IMR-90 (cell line): ENCODE measurements around the gene GMCL1. TPM values are rescaled to one million over a fixed set of nuclear protein-coding genes. Genes with fewer than 3 reads are reported as not detected.

Experiments
- ATAC-seq: fragments of 200-7000 bp; cut with Tn5 transposase; 2 replicates; pipeline ENCODE4 v1.9.1; 2020; ENCODE audit warnings: low read depth, mild to moderate bottlenecking, moderate library complexity
- BruUV-seq: library from RNA; stranded (reverse); fragments of 400-500 nt; replicated peaks from 2 replicates; lab custom pipeline; 2021; lab: Mats Ljungman, UMichigan
- CTCF ChIA-PET: fragments of 300-600 bp; formaldehyde crosslinking; extraction: SDS; loops from one replicate; lab custom pipeline; 2021; ENCODE audit warnings: antibody characterized with exemption; lab: Yijun Ruan, JAX
- POLR2A ChIA-PET: fragments of 300-600 bp; sonication (Branson Sonifier 250); formaldehyde crosslinking; loops from one replicate; lab custom pipeline; 2022; ENCODE audit warnings: antibody characterized with exemption; ENCODE audit not compliant: unreplicated experiment; lab: Charles Lee
- DNase-seq: peaks from one replicate; pipeline ENCODE4 v3.0.0; 2013
- H2AFZ ChIP-seq: replicated peaks from 2 replicates; pipeline ENCODE3; 2013; ENCODE audit warnings: low read length, mild to moderate bottlenecking; ENCODE audit not compliant: poor library complexity
- H2AK5ac ChIP-seq: 2 replicates; pipeline ENCODE4 v1.6.1; 2013; ENCODE audit warnings: low read depth, low read length, inconsistent platforms
- H2AK9ac ChIP-seq: replicated peaks from 2 replicates; pipeline ENCODE3; 2013; ENCODE audit warnings: mild to moderate bottlenecking, low read depth, low read length, moderate library complexity; ENCODE audit not compliant: poor library complexity
- H2BK120ac ChIP-seq: 2 replicates; pipeline ENCODE4 v1.6.1; 2013; ENCODE audit warnings: low read depth, low read length, inconsistent platforms
- H2BK15ac ChIP-seq: 3 replicates; pipeline ENCODE4 v1.6.1; 2013; ENCODE audit warnings: low read depth, low read length, inconsistent platforms
- H2BK20ac ChIP-seq: 2 replicates; pipeline ENCODE4 v1.6.1; 2013; ENCODE audit warnings: low read depth, mild to moderate bottlenecking, inconsistent platforms, low read length, moderate library complexity
- H2BK5ac ChIP-seq: 2 replicates; pipeline ENCODE4 v1.6.1; 2013; ENCODE audit warnings: mild to moderate bottlenecking, low read depth, low read length, inconsistent platforms; ENCODE audit not compliant: poor library complexity, severe bottlenecking
- H3K14ac ChIP-seq: replicated peaks from 2 replicates; pipeline ENCODE4 v1.6.1; 2013; ENCODE audit warnings: low read depth, low read length, inconsistent platforms
- H3K18ac ChIP-seq: 2 replicates; pipeline ENCODE4 v1.6.1; 2013; ENCODE audit warnings: low read depth, low read length, control low read depth
- H3K23ac ChIP-seq: 2 replicates; pipeline ENCODE4 v1.6.1; 2013; ENCODE audit warnings: low read depth, low read length, inconsistent platforms
- H3K27ac ChIP-seq: 2 replicates; pipeline ENCODE4 v1.5.1; 2013; ENCODE audit warnings: mild to moderate bottlenecking, control low read depth, low read length; ENCODE audit not compliant: insufficient read depth
- H3K27me3 ChIP-seq: 2 replicates; pipeline ENCODE4 v1.6.1; 2013; ENCODE audit warnings: low read length; ENCODE audit not compliant: control insufficient read depth, insufficient read depth
- H3K36me3 ChIP-seq: 2 replicates; pipeline ENCODE4 v1.6.1; 2013; ENCODE audit warnings: low read length, mixed read lengths; ENCODE audit not compliant: control insufficient read depth, insufficient read depth
- H3K4ac ChIP-seq: 2 replicates; pipeline ENCODE4 v1.6.1; 2013; ENCODE audit warnings: low read depth, low read length, inconsistent platforms
- H3K4me1 ChIP-seq: 2 replicates; pipeline ENCODE4 v1.6.1; 2013; ENCODE audit warnings: low read length, mixed read lengths; ENCODE audit not compliant: control insufficient read depth, insufficient read depth
- H3K4me2 ChIP-seq: 2 replicates; pipeline ENCODE4 v1.6.1; 2013; ENCODE audit warnings: low read depth, mild to moderate bottlenecking, control low read depth, low read length, moderate library complexity
- H3K4me3 ChIP-seq: 2 replicates; pipeline ENCODE4 v1.5.1; 2013; ENCODE audit warnings: low read depth, mild to moderate bottlenecking, control low read depth, low read length, moderate library complexity; ENCODE audit not compliant: insufficient read depth
- H3K56ac ChIP-seq: 2 replicates; pipeline ENCODE4 v1.6.1; 2013; ENCODE audit warnings: low read length, inconsistent platforms; ENCODE audit not compliant: insufficient read depth; ENCODE audit errors: extremely low read depth
- H3K79me1 ChIP-seq, 2 experiments: 2 replicates each; pipeline ENCODE4 v1.6.1; 2013; ENCODE audit warnings: low read length in 2 of 2, inconsistent platforms in 1 of 2, low read depth in 1 of 2
- H3K9ac ChIP-seq: 2 replicates; pipeline ENCODE4 v1.6.1; 2013; ENCODE audit warnings: low read depth, low read length, control low read depth
- H3K9me1 ChIP-seq: 2 replicates; pipeline ENCODE4 v1.6.1; 2013; ENCODE audit warnings: low read length, inconsistent platforms; ENCODE audit not compliant: insufficient read depth
- H3K9me3 ChIP-seq: 2 replicates; pipeline ENCODE4 v1.6.1; 2013; ENCODE audit warnings: low read length; ENCODE audit not compliant: control insufficient read depth, insufficient read depth
- H4K20me1 ChIP-seq: 2 replicates; pipeline ENCODE4 v1.6.1; 2013; ENCODE audit warnings: low read length, inconsistent platforms; ENCODE audit not compliant: insufficient read depth
- H4K5ac ChIP-seq: 2 replicates; pipeline ENCODE4 v1.6.1; 2013; ENCODE audit warnings: mild to moderate bottlenecking, low read depth, low read length, control low read depth
- H4K8ac ChIP-seq, 2 experiments: 2 replicates each; pipeline ENCODE4 v1.6.1; 2013; ENCODE audit warnings: low read depth in 2 of 2, low read length in 2 of 2, control low read depth in 1 of 2, inconsistent platforms in 1 of 2
- H4K91ac ChIP-seq: 2 replicates; pipeline ENCODE4 v1.6.1; 2013; ENCODE audit warnings: low read depth, low read length, inconsistent platforms; ENCODE audit not compliant: insufficient read depth
- FOS ChIP-seq: fragments of 150-350 bp; IDR thresholded peaks from 2 replicates; pipeline ENCODE4 v1.6.1; 2016; ENCODE audit warnings: low read depth, low read length
- RCOR1 ChIP-seq: IDR thresholded peaks from 2 replicates; pipeline ENCODE4 v1.6.1; 2012; ENCODE audit warnings: mild to moderate bottlenecking, low read length, improper control_type of control experiment; ENCODE audit not compliant: insufficient replicate concordance
- SMC3 ChIP-seq: fragments of 150-350 bp; IDR thresholded peaks from 2 replicates; pipeline ENCODE4 v1.6.1; 2016; ENCODE audit warnings: low read depth, mild to moderate bottlenecking, antibody characterized with exemption, low read length, moderate library complexity
- WGBS, 2 experiments: methylation state at CpG; one replicate each; pipeline versions ENCODE4 v1.1.5 to v1.1.7; 2013; ENCODE audit warnings: missing lambda C conversion rate in 2 of 2; ENCODE audit not compliant: insufficient read length in 1 of 2; ENCODE audit errors: extremely low coverage in 2 of 2; 5-methylcytosine and 5-hydroxymethylcytosine counted together
- dilution Hi-C: fragments of 300-500 bp; cut with HindIII; formaldehyde crosslinking; loops from one replicate; pipeline ENCODE4 v1.14.3; 2018; ENCODE audit warnings: low sequenced_read_pairs; ENCODE audit not compliant: unreplicated experiment
- in situ Hi-C: fragments of 300-500 bp; cut with MboI; formaldehyde crosslinking; loops from 3 replicates; pipeline ENCODE4 v1.14.3; 2019; ENCODE audit warnings: low sequenced_read_pairs, inconsistent platforms, mixed read lengths
- intact Hi-C: fragments of 100-400 bp; cut with micrococcal nuclease; formaldehyde crosslinking; loops from 2 replicates; pipeline ENCODE4 v1.10.0; 2022
- polyA plus RNA-seq, 3 experiments: library from polyadenylated mRNA; depleted of rRNA; stranded (reverse); fragments of >200 nt; gene quantifications; 2 replicates each; pipeline ENCODE4 v1.2.3, GENCODE V29; 2012; ENCODE audit warnings: low replicate concordance in 1 of 3
- total RNA-seq: library from RNA; depleted of rRNA; stranded (reverse); fragments of >200 nt; gene quantifications from 2 replicates; pipeline ENCODE4 v1.2.3, GENCODE V29; 2012

The GMCL1 gene
- total and polyA plus RNA-seq, 2 of the 4 experiments (the other 2 are of a cell fraction), result 2.8 to 3.4 TPM

- Histone ChIP-seq H2AK9ac (no peak overlapping the region), H2AK5ac (no peak overlapping the region), H3K9ac (no peak overlapping the region), H3K9me3 (no peaks in the 10 kb centered on the region), H3K56ac (no peak overlapping the region), H3K9me1 (no peaks in the 10 kb centered on the region), H3K4me2 (no peak overlapping the region), H3K4me1 (0 out of 2 replicates have a peak, but pooled peaks cover 2% of the 10 kb centered on the region), H3K27ac (no peak overlapping the region), H3K14ac (no peak overlapping the region), H2AFZ (no peak overlapping the region), H2BK120ac (no peak overlapping the region), H3K36me3 (peaks cover 2% of the 10 kb centered on the region), H3K23ac (no peak overlapping the region), H2BK15ac (no peak overlapping the region), H3K4me3 (no peak overlapping the region), H4K91ac (no peak overlapping the region), H4K20me1 (no peaks in the 10 kb centered on the region), H3K27me3 (no peaks in the 10 kb centered on the region), H2BK5ac (no peak overlapping the region), H4K5ac (no peak overlapping the region), H3K18ac (no peak overlapping the region), H3K79me1 (peaks cover 22 to 34% of the 10 kb centered on the region in 2 experiments), H2BK20ac (no peak overlapping the region), H4K8ac (no peak overlapping the region), H3K4ac (no peak overlapping the region)
- ChIA-PET POLR2A (no interaction called here), CTCF (no interaction called here)
- intact Hi-C loops, result loop anchor here (10.0 kb wide), 1 partner anchor 49 kb away; no protein-coding TSS in a partner anchor
- no CpG with 5 or more reads among the region's 2 CpGs for WGBS, 2 experiments
- TF ChIP-seq FOS (no peak), SMC3 (no peak), RCOR1 (no peak)
- in situ Hi-C loops, result no loop called here
- ATAC-seq, result no peak
- DNase-seq, result no peak
- BruUV-seq, result no TSS peak
- dilution Hi-C loops, result no loop called here
Observed at GRCh38 chr2:69835666-69836065, 6.2 kb downstream of the GMCL1 start.
